HL-60/S4 treated with phorbol 12-myristate 13-acetate at 8.2 ng/mL for 4 days and 3 days (cell line): ENCODE data around the gene VLDLR.
"Not testable (repeated sequence)": the region's sequence is repeated elsewhere in the genome, so short reads cannot be mapped to it uniquely, and the experiment has no call there.

Source experiments
- in situ Hi-C: fragments of 300-500 bp; cut with MboI; formaldehyde crosslinking; loops from 2 replicates; pipeline ENCODE4 v1.15.0; 2022; ENCODE audit warnings: low sequenced_read_pairs

The VLDLR gene

DNA sequence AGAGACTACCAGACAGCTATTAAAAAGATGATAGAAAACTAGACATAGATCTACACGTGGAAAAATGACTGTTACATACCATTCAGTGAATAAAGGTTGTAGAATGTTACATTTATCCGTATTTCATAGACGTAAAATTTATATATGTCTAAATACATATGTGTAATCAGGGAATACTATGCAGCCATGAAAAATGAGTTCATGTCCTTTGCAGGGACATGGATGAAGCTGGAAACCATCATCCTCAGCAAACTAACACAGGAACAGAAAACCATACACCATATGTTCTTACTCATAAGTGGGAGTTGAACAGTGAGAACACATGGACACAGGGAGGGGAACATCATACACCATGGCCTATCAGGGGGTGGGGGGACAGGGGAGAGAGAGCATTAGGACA, 85.7 kb downstream of the VLDLR start:
- in situ Hi-C loops, result not testable (repeated sequence)
